Bronchial epithelial cell (primary cell): ENCODE measurements around the gene PTPN12. TPM values are rescaled to one million over a fixed set of nuclear protein-coding genes. Genes with fewer than 3 reads are reported as not detected.

Experiments used
- DNase-seq: peaks from one replicate; pipeline ENCODE4 v3.0.0-alpha.2; 2010; ENCODE audit warnings: low read depth
- FAIRE-seq: peaks from 2 replicates; lab custom pipeline; 2011; peaks lifted over from hg19 to GRCh38; lab: Jason Lieb, UNC
- H3K27me3 ChIP-seq: 2 replicates; pipeline ENCODE4 v1.5.1; 2011; ENCODE audit warnings: low read length; ENCODE audit not compliant: control insufficient read depth, insufficient read depth
- H3K36me3 ChIP-seq: 2 replicates; pipeline ENCODE4 v1.5.1; 2011; ENCODE audit warnings: low read length; ENCODE audit not compliant: control insufficient read depth, insufficient read depth
- H3K4me3 ChIP-seq: 2 replicates; pipeline ENCODE4 v1.5.1; 2011; ENCODE audit warnings: mild to moderate bottlenecking, low read depth, low read length, control low read depth
- total RNA-seq: library from RNA; depleted of rRNA; stranded (reverse); fragments of >200 nt; gene quantifications from 2 replicates; pipeline ENCODE4 v1.2.1, GENCODE V29; 2014
- TF ChIP-seq, protein P1 (sequence below): IDR thresholded peaks from 2 replicates; pipeline ENCODE4 v1.5.1; 2011; ENCODE audit warnings: mild to moderate bottlenecking, moderate library complexity, low read length, control low read depth, inconsistent platforms; ENCODE audit not compliant: insufficient read depth, severe bottlenecking

PTPN12 gene
- total RNA-seq = 25.0 and 48.4 TPM in 2 replicates

DNA sequence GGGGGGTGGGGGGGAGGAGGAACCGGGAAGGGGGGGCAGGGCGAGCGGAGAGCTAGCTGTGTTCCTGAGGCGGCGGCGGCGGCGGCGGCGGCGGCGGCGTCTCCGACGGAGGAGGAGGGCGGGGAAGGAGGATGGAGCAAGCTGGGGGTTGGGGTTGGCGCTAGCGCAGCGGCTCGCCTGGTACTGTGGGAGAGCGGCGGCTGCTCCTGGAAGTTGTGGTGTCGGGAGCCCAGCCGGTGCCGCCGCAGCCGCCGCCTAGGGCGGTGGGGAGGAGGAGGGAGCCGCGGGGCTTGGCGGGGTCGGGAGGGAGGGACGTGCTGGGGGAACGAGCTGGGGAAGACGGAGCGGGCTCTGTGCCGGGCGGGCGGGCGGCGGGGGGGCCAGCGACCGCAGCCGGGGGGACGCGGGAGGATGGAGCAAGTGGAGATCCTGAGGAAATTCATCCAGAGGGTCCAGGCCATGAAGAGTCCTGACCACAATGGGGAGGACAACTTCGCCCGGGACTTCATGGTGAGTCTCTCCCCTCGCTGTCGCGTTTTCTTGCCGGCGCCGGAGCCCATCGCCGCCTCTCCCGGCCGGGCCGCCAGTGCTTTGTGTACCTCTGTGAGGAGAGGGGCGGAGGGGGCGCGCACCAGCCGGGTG is at the start of gene PTPN12:
TSS of gene PTPN12 (plus strand) at position 160 of the 642 bp plus-strand sequence. CDS start at position 412, 252 bp downstream.
- DNase-seq = no peak

DNA sequence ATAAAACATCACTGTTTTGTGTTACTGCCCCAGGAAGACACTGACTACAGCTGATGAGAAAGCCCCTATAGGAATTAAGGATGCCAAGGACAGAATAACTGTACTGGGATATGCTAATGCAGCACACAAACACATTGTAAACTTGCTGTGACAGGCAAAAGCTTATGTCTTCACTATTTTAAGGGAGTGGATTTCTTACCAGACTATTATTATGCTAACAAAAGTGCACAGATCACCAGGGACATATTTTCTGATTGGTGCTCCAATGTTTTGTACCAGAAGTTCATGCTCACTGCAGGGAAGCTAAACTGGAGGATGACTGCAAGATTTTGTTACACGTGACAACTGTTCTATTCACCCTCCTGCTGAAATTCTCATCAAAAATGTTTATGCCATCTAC is 48.1 kb upstream of the PTPN12 start:
- no peaks in the 10 kb centered on the region for H3K36me3 ChIP-seq
- FAIRE-seq (no peak), DNase-seq (no peak)

More for the DNA sequence above, at the start of gene PTPN12:
- Histone ChIP-seq H3K36me3 (no peaks in the 10 kb centered on the region), H3K4me3 (peak within 1 kb of the TSS; percentile 62), H3K27me3 (no peaks in the 10 kb centered on the region)
- FAIRE-seq = no peak
- TF ChIP-seq, protein P1, sequence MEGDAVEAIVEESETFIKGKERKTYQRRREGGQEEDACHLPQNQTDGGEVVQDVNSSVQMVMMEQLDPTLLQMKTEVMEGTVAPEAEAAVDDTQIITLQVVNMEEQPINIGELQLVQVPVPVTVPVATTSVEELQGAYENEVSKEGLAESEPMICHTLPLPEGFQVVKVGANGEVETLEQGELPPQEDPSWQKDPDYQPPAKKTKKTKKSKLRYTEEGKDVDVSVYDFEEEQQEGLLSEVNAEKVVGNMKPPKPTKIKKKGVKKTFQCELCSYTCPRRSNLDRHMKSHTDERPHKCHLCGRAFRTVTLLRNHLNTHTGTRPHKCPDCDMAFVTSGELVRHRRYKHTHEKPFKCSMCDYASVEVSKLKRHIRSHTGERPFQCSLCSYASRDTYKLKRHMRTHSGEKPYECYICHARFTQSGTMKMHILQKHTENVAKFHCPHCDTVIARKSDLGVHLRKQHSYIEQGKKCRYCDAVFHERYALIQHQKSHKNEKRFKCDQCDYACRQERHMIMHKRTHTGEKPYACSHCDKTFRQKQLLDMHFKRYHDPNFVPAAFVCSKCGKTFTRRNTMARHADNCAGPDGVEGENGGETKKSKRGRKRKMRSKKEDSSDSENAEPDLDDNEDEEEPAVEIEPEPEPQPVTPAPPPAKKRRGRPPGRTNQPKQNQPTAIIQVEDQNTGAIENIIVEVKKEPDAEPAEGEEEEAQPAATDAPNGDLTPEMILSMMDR = no peak

DNA sequence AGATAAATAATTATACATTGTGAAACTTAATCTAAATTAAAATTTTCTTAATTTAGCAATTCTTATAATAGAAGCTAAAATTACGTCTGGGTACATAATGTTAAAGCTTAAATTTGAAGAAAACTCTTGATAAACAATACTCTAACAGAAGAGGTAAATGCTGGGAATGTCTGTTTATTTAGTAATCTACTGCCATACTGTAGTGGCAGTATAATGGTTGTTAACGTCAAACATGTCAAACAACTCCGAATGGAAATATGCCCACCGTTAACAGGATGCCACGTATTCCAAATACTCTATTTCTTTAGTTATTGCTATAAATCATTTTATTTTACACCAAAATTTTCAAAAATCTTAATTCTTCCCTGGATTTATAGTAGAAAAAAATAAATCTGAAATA is 40.0 kb upstream of the PTPN12 start:
- H3K4me3 ChIP-seq = no peak overlapping the region
- TF ChIP-seq, protein P1 = no peak
- FAIRE-seq (no peak), DNase-seq (no peak)
- no peaks in the 10 kb centered on the region for H3K36me3 ChIP-seq
- H3K27me3 ChIP-seq = no peaks in the 10 kb centered on the region

More for the DNA sequence above, 48.1 kb upstream of the PTPN12 start:
- TF ChIP-seq, protein P1 = no peak
- Histone ChIP-seq H3K27me3 (no peaks in the 10 kb centered on the region), H3K4me3 (no peak overlapping the region)

DNA sequence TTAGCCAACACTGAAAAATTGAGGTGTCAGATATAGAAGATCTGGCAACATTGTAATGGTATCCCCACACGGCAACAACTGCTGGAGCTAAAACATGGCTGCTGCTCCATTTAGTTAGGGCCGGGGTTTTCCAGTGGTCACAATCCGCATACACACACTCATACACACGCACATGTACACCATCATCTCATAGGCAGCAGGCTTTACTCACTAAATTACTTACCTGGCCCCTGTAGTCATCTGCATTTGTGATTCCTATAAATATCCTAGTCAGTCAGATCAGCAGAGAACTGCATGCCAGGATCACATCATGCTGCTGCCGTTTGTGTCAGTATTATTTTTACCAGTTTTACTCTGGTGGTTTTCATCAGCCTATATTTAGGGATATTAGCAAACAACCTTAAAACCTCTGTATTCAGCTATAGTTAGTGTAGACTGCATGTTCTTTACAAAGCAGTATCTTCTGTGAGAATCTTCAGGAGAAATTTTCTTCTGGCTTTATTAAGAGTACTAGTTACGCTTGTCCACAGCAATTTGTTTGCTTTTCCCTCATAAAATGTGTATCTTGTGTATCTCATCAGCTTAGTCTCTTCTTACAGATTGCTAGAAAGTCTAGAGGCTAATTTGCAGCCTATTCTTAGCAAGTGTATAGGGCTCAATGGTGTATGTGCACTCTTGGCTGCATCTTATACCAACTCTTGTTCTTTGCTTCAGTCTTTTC is 38.3 kb upstream of the PTPN12 start:
- no peaks in the 10 kb centered on the region for H3K36me3 ChIP-seq
- no peak overlapping the region for H3K4me3 ChIP-seq
- no peak for FAIRE-seq
- no peak for DNase-seq
- TF ChIP-seq, protein P1 = no peak
- H3K27me3 ChIP-seq = no peaks in the 10 kb centered on the region

DNA sequence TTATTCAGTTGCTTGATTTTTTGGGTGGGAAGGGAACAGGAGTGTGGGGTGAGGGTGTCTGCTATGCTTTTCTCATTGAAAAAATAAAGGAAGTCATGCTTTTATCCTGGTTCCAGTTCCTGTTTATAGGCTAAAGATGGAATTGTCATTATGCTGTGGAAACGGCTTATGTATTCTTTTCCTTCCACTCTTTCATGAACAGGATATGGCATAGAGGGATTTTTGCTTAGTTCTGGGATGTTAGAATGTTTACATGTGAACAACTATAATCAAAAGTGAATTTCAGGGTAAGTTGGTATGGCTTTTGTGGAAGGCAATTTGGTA is 35.9 kb upstream of the PTPN12 start:
- Histone ChIP-seq H3K4me3 (no peak overlapping the region), H3K27me3 (no peaks in the 10 kb centered on the region), H3K36me3 (no peaks in the 10 kb centered on the region)
- no peak for DNase-seq
- TF ChIP-seq, protein P1 = no peak
- no peak for FAIRE-seq
